Skeletal muscle tissue (tissue), 4 donors: Measurements from ENCODE around the gene HLA-C. TPM values are rescaled to one million over a fixed set of nuclear protein-coding genes. Genes with fewer than 3 reads are reported as not detected.

Experiments
- H3K27ac ChIP-seq: one replicate; pipeline ENCODE4 v1.7.0; 2013; ENCODE audit warnings: mild to moderate bottlenecking, low read depth, low read length, inconsistent platforms
- H3K27me3 ChIP-seq, 3 donors: one replicate each; pipeline ENCODE4 v1.7.0; 2013; ENCODE audit warnings: low read length in 3 of 3; ENCODE audit not compliant: control insufficient read depth in 3 of 3, insufficient read depth in 3 of 3
- H3K36me3 ChIP-seq, 3 donors: one replicate each; pipeline ENCODE4 v1.7.0; 2013; ENCODE audit warnings: low read length in 3 of 3; ENCODE audit not compliant: control insufficient read depth in 3 of 3, insufficient read depth in 3 of 3
- H3K4me1 ChIP-seq, 3 donors: one replicate each; pipeline ENCODE4 v1.7.0; 2013; ENCODE audit warnings: low read length in 3 of 3, mild to moderate bottlenecking in 3 of 3; ENCODE audit not compliant: control insufficient read depth in 3 of 3, insufficient read depth in 3 of 3
- H3K4me3 ChIP-seq, 3 donors: one replicate each; pipeline ENCODE4 v1.7.0; 2013; ENCODE audit warnings: low read length in 3 of 3
- H3K9ac ChIP-seq, 3 donors: one replicate each; pipeline ENCODE4 v1.7.0; 2013; ENCODE audit warnings: low read length in 3 of 3, mild to moderate bottlenecking in 3 of 3, moderate library complexity in 2 of 3, low read depth in 1 of 3
- H3K9me3 ChIP-seq, 3 donors: one replicate each; pipeline ENCODE4 v1.7.0; 2013; ENCODE audit warnings: low read length in 3 of 3; ENCODE audit not compliant: control insufficient read depth in 3 of 3
- total RNA-seq: library from RNA; depleted of rRNA; stranded (reverse); fragments of >200 nt; gene quantifications from one replicate; pipeline ENCODE4 v1.2.3, GENCODE V29; 2014
- donor health status: Osteomylitis.

HLA-C gene
- 56.9 TPM for total RNA-seq

- Histone ChIP-seq H3K9ac (peak within 1 kb of the TSS; percentile 69 to 82 (median 72)), H3K27ac (peak within 1 kb of the TSS; percentile 86), H3K4me3 (peak within 1 kb of the TSS; percentile 68 to 72 (median 70)), H3K27me3 (no peaks in the 10 kb centered on the region), H3K4me1 (peaks cover 5 to 13% (median 8%) of the 10 kb centered on the region in 3 donors), H3K9me3 (no peaks in the 10 kb centered on the region), H3K36me3 (peaks cover 0 to 13% (median 0%) of the 10 kb centered on the region in 3 donors)
These were observed at the start of gene HLA-C for GRCh38 chr6:31271641-31272357. Gene HLA-C, minus strand, starts transcription at chr6:31272092. Its CDS starts 21 bp downstream, at chr6:31272071.

- Histone ChIP-seq H3K4me3 (no peak overlapping the region), H3K4me1 (no peaks in the 10 kb centered on the region), H3K9ac (no peak overlapping the region), H3K27ac (no peak overlapping the region), H3K9me3 (no peaks in the 10 kb centered on the region), H3K27me3 (peaks cover 0 to 3% (median 0%) of the 10 kb centered on the region in 3 donors), H3K36me3 (no peaks in the 10 kb centered on the region)
These were observed 49.3 kb upstream of the HLA-C start for GRCh38 chr6:31321005-31321707.

- Histone ChIP-seq H3K36me3 (no peaks in the 10 kb centered on the region), H3K4me3 (no peak overlapping the region), H3K27me3 (peaks cover 2 to 3% (median 3%) of the 10 kb centered on the region in 3 donors)
These were observed 45.1 kb upstream of the HLA-C start for GRCh38 chr6:31317036-31317435.

GRCh38 chr6:31309641-31310040 lies 37.7 kb upstream of the HLA-C start:
- Histone ChIP-seq H3K4me3 (no peak overlapping the region), H3K27ac (no peak overlapping the region), H3K36me3 (no peaks in the 10 kb centered on the region), H3K9ac (no peak overlapping the region), H3K27me3 (peaks cover 22 to 35% (median 32%) of the 10 kb centered on the region in 3 donors), H3K9me3 (no peaks in the 10 kb centered on the region), H3K4me1 (peaks cover 0 to 7% (median 3%) of the 10 kb centered on the region in 3 donors)

More at GRCh38 chr6:31317036-31317435, 45.1 kb upstream of the HLA-C start:
- H3K27ac ChIP-seq, result no peak overlapping the region
- no peaks in the 10 kb centered on the region for H3K4me1 ChIP-seq
- no peaks in the 10 kb centered on the region for H3K9me3 ChIP-seq
- H3K9ac ChIP-seq, result no peak overlapping the region

- Histone ChIP-seq H3K4me3 (peak overlapping the region in 1 of 3 donors; percentile 35), H3K27me3 (peaks cover 22 to 35% (median 32%) of the 10 kb centered on the region in 3 donors), H3K9me3 (no peaks in the 10 kb centered on the region), H3K4me1 (peaks cover 0 to 7% (median 3%) of the 10 kb centered on the region in 3 donors), H3K27ac (no peak overlapping the region), H3K36me3 (no peaks in the 10 kb centered on the region), H3K9ac (no peak overlapping the region)
These were observed 36.9 kb upstream of the HLA-C start for GRCh38 chr6:31308845-31309175.

- Histone ChIP-seq H3K4me3 (peak overlapping the region in 2 of 3 donors; percentile 13 to 35), H3K9me3 (no peaks in the 10 kb centered on the region), H3K4me1 (peaks cover 0 to 7% (median 3%) of the 10 kb centered on the region in 3 donors), H3K27ac (no peak overlapping the region), H3K9ac (no peak overlapping the region), H3K36me3 (no peaks in the 10 kb centered on the region), H3K27me3 (peaks cover 22 to 35% (median 32%) of the 10 kb centered on the region in 3 donors)
These were observed 36.4 kb upstream of the HLA-C start for GRCh38 chr6:31308050-31308844.

GRCh38 chr6:31307669-31308049 lies 35.8 kb upstream of the HLA-C start:
- Histone ChIP-seq H3K9ac (no peak overlapping the region), H3K9me3 (no peaks in the 10 kb centered on the region), H3K27ac (no peak overlapping the region), H3K36me3 (no peaks in the 10 kb centered on the region), H3K27me3 (peaks cover 22 to 35% (median 29%) of the 10 kb centered on the region in 3 donors), H3K4me3 (no peak overlapping the region), H3K4me1 (peaks cover 0 to 7% (median 3%) of the 10 kb centered on the region in 3 donors)

- no peak overlapping the region for H3K4me3 ChIP-seq
- peaks cover 0 to 7% (median 3%) of the 10 kb centered on the region in 3 donors for H3K4me1 ChIP-seq
- no peaks in the 10 kb centered on the region for H3K36me3 ChIP-seq
- no peak overlapping the region for H3K9ac ChIP-seq
- H3K9me3 ChIP-seq, result no peaks in the 10 kb centered on the region
- H3K27ac ChIP-seq, result no peak overlapping the region
- H3K27me3 ChIP-seq, result peaks cover 22 to 33% (median 29%) of the 10 kb centered on the region in 3 donors
These were observed 33.9 kb upstream of the HLA-C start for GRCh38 chr6:31305703-31306219.

- Histone ChIP-seq H3K27ac (no peak overlapping the region), H3K9ac (no peak overlapping the region), H3K4me3 (no peak overlapping the region), H3K4me1 (peaks cover 0 to 7% (median 3%) of the 10 kb centered on the region in 3 donors), H3K9me3 (no peaks in the 10 kb centered on the region), H3K36me3 (no peaks in the 10 kb centered on the region), H3K27me3 (peaks cover 21 to 31% (median 27%) of the 10 kb centered on the region in 3 donors)
These were observed 32.8 kb upstream of the HLA-C start for GRCh38 chr6:31304683-31305082.
